ENCODE data around the gene ASF1A.

Gene ASF1A

GRCh38 chr6:118917546-118918328 lies 23.8 kb downstream of the ASF1A start:
- no peak overlapping the region for H3K9ac ChIP-seq (ENCODE audit: low read length)
- H3F3A ChIP-seq (ENCODE audit: insufficient read depth) = 0 out of 2 replicates have a peak, but pooled peaks cover 6% of the 10 kb centered on the region
- H3K27me3 ChIP-seq (ENCODE audit: low read length) = no peaks in the 10 kb centered on the region
- peaks cover 28% of the 10 kb centered on the region; the same call in 1 of the 2 replicates for H3K36me3 ChIP-seq (ENCODE audit: low read length)
- TF ChIP-seq CTCF (IDR thresholded peaks at IDR 0.05; ENCODE audit: insufficient read depth, low read length, poor library complexity, severe bottlenecking) (no peak), EZH2phosphoT487 (conservative IDR thresholded peaks at IDR 0.05; ENCODE audit: low read length) (no peak)
- H3K27ac ChIP-seq (ENCODE audit: low read depth, low read length) = no peak overlapping the region
- H3K4me3 ChIP-seq (ENCODE audit: insufficient read depth, low read length, poor library complexity, severe bottlenecking) = no peak overlapping the region
- H3K4me2 ChIP-seq (ENCODE audit: low read depth, low read length, poor library complexity, severe bottlenecking) = no peak overlapping the region
- no peaks in the 10 kb centered on the region for H3K9me2 ChIP-seq (replicated peaks; ENCODE audit: insufficient read depth, low read length)
- H3K9me3 ChIP-seq (ENCODE audit: insufficient read depth, low read length) = no peaks in the 10 kb centered on the region
- no peak overlapping the region for H2AFZ ChIP-seq (ENCODE audit: low read depth, low read length, severe bottlenecking)
- H3K79me2 ChIP-seq (ENCODE audit: insufficient read depth, low read length) = no peaks in the 10 kb centered on the region
- H4K20me1 ChIP-seq (ENCODE audit: low read depth, low read length) = no peaks in the 10 kb centered on the region

- H3K4me2 ChIP-seq (ENCODE audit: low read depth, low read length, poor library complexity, severe bottlenecking) = no peak overlapping the region
- H4K20me1 ChIP-seq (ENCODE audit: low read depth, low read length) = no peaks in the 10 kb centered on the region
- 0 out of 2 replicates have a peak, but pooled peaks cover 6% of the 10 kb centered on the region for H3F3A ChIP-seq (ENCODE audit: insufficient read depth)
- no peaks in the 10 kb centered on the region for H3K9me3 ChIP-seq (ENCODE audit: insufficient read depth, low read length)
- no peak overlapping the region for H2AFZ ChIP-seq (ENCODE audit: low read depth, low read length, severe bottlenecking)
- no peak overlapping the region for H3K4me3 ChIP-seq (ENCODE audit: insufficient read depth, low read length, poor library complexity, severe bottlenecking)
- H3K79me2 ChIP-seq (ENCODE audit: insufficient read depth, low read length) = no peaks in the 10 kb centered on the region
- H3K27ac ChIP-seq (ENCODE audit: low read depth, low read length) = no peak overlapping the region
- peaks cover 25% of the 10 kb centered on the region; the same call in 1 of the 2 replicates for H3K36me3 ChIP-seq (ENCODE audit: low read length)
- H3K27me3 ChIP-seq (ENCODE audit: low read length) = no peaks in the 10 kb centered on the region
- no peak for TF ChIP-seq CTCF (IDR thresholded peaks at IDR 0.05; ENCODE audit: insufficient read depth, low read length, poor library complexity, severe bottlenecking)
- no peak for TF ChIP-seq EZH2phosphoT487 (conservative IDR thresholded peaks at IDR 0.05; ENCODE audit: low read length)
- H3K9me2 ChIP-seq (replicated peaks; ENCODE audit: insufficient read depth, low read length) = no peaks in the 10 kb centered on the region
- no peak overlapping the region for H3K9ac ChIP-seq (ENCODE audit: low read length)
Observed at GRCh38 chr6:118918329-118918725, 24.4 kb downstream of the ASF1A start.

GRCh38 chr6:118921084-118921483 lies 27.1 kb downstream of the ASF1A start:
- Histone ChIP-seq H3K9me3 (ENCODE audit: insufficient read depth, low read length) (no peaks in the 10 kb centered on the region), H3K79me2 (ENCODE audit: insufficient read depth, low read length) (no peaks in the 10 kb centered on the region), H3K9ac (ENCODE audit: low read length) (no peak overlapping the region), H3K36me3 (ENCODE audit: low read length) (peaks cover 21% of the 10 kb centered on the region), H3K9me2 (replicated peaks; ENCODE audit: insufficient read depth, low read length) (no peaks in the 10 kb centered on the region), H3K4me3 (ENCODE audit: insufficient read depth, low read length, poor library complexity, severe bottlenecking) (no peak overlapping the region), H4K20me1 (ENCODE audit: low read depth, low read length) (no peaks in the 10 kb centered on the region), H3K4me2 (ENCODE audit: low read depth, low read length, poor library complexity, severe bottlenecking) (no peak overlapping the region), H3K27ac (ENCODE audit: low read depth, low read length) (no peak overlapping the region), H3F3A (ENCODE audit: insufficient read depth) (0 out of 2 replicates have a peak, but pooled peaks cover 6% of the 10 kb centered on the region), H2AFZ (ENCODE audit: low read depth, low read length, severe bottlenecking) (no peak overlapping the region), H3K27me3 (ENCODE audit: low read length) (no peaks in the 10 kb centered on the region)
- no peak for TF ChIP-seq EZH2phosphoT487 (conservative IDR thresholded peaks at IDR 0.05; ENCODE audit: low read length)
- TF ChIP-seq CTCF (IDR thresholded peaks at IDR 0.05; ENCODE audit: insufficient read depth, low read length, poor library complexity, severe bottlenecking) = no peak

Measured in SU-DHL-6 (cell line).